ENCODE data around the gene STK10.

Gene STK10

DNA sequence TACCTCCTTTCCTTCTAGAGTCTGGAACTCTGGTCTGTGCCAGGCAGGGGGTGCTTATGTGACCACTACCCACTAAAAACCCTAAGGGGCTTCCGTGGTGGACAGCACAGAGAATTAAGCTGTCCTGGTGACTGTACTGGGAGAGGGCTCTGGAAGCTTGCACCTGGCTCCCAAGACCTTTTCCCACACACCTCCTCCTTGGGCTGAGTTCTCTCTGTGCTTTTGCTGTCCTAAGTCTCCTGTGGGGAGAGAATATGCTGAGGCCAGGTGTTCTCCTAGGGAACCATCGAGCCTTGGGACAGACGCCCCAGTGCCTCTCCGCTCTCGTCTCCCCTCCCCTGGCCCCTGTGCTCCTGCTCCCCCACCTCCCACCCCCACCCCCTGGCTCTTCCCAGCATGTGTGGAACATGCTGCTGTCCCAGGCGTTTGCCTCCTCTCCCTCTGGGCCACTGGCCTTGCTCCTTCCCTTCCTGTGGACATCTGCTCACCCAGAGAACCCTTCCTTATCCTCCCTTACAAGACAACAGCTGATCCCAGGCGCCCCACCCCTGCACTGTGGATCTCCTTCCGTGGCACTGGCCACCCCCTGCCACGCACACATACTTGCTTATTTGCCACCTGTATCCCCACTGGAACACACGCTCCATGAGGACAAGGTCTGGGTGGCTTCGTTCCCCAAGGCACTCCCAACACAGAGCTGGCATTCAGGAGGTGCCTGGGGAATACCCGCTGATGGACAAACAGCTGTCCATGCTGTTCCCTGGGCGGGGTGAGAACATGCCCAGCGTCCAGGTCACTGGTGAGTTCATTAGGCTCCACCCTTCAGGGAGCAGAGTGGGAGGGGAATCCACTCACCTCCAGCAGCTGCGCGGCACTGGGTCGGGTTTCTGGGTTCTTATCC lies 83.0 kb downstream of the STK10 start:
- no peak for DNase-seq

DNA sequence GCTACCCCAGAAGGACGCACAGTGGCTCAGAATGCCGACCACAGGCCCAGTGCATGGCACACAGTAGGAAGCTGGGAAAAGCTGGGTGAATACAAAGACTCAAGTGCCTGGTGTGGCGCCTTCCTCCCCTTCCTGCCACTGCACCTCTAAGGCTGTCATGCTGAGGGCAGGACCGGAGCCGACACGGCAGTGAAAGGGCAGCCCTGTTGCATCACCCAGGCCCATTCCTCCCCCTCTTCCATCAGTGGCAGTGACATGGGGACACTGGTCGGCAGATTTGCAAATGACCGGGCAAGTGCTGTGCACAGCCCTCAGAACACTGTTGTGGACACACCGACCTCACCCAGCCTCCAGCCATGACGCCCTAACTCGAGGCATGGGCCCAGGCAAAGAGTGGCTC lies 84.0 kb downstream of the STK10 start:
- no peak for DNase-seq

DNA sequence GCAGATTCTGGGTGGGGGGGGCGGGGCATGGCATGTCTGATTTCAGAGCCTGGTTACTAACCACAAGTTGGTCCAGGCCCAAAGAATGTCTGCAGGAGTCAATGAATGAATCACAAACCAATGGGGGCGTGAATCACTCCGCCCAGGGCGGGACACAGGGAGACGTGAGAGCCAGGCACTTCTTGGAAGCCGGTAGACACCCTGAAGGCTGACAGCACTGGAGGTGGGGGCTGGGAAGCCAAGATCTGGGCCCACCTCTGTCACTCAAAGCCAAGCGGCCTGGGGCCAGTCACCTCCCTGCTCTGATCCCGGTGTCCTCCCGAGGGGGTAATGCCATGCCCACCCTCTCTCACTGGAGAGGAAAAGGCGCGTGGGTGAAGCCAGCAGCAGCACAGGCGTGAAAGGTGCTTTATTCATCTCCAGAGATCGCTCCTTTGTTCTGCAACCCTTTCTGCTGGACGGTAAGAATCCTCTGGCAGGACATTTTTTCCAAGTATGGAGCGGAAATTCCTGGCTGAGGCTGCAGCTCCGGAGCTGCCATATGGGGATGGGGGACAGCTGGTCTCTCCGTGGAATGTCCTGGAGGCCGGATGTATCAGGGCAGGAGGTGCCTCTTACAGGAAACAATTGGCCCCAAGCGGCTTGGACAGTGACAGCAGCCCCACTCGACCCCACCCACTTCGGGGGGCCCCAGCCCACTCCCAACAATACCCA lies 85.0 kb downstream of the STK10 start:
- no peak for DNase-seq

DNA sequence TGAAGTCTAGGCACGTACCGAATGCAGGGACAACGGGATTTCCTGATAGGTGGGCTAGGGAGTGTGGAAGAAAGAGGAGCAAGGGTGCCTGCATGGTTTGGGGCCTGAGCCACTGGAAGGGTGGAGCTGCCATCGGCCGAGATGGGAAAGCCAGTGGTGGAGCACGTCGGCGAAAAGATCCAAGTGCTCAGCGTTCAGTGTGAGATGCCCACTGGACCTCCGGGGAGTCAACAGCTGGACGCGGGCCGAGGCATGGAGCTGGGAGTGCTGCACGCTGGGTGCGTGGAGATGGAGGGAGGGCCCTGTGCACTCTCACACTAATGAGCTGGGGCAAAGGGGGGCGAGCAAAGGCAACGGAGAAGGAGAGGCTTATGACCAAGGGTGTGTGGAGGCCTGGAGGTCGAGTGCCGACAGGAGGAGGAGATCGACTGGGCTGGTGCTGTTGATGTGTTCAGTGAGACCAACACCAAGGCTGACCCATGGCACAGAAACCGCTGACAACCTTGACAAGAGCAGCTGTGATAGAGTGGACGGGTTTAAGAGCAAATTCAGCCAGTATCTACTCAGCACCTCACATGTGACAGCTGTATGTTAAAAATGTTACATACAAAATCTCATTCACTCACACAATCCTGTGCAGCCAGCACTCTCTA lies 85.7 kb downstream of the STK10 start:
- DNase-seq = no peak

DNA sequence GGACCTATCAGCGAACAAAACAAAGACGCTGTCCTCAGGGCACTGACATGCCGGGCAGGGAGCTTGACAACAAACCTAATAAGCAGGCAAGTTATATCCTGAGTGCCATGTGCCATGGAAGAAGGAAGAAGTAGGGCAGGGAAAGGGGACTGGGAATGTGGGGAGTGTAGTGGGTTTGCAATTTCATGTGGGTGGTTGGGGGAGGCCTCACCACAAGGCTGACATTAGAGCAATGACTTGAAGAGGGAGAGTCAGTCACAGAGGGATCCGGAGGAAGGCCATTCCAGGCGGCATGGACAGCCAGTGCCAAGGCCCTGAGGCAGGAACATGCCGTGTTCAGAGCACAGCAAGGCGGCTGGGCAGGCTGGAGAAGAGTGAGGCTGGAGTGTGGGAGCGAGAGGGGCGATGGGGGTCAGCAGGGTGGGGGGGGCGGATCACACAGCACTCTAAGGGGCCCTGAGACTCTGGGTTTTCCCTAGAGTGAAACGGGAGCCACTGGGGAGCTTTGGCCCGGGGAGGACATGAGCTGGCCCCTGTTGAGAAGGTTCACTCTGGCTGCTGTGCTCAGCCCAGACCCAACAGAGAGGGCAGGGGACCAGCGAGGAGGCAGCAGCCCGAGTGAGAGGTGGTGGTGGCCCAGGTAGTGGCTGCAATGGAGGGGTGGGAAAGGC lies 86.3 kb downstream of the STK10 start:
- DNase-seq = no peak

DNA sequence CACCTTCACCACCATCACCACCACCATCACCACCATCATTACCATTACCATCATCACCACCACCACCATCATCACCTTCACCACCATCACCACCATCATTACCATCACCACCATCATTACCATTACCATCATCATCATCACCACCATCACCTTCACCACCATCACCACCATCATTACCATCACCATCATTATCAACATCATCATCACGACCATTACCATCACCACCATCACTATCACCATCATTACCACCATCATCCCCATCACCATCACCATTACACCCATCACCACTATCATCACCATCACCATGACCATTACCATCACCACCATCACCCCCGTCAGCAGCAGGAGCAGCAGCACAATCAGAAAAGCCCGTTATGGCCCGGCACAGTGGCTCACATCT lies 89.1 kb downstream of the STK10 start:
- no peak for DNase-seq

DNA sequence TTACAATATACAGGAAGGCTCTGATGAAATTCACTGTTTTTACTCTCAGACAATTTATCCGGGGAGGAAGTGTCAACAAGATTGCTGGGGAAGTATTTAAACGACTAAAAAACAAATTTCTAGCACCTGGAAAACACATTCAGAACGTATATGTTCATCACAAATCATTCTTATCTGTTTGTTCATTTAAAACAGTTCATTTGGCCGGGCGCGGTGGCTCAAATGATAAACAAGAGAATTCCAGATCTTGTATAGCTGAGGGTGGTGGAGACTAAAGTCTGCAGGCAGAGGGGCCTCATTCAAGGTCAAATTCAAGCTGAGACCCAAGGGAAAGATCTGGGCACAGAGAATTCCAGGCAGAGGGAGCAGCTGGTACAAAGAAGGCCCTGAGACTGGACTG lies 90.0 kb downstream of the STK10 start:
- no peak for DNase-seq

DNA sequence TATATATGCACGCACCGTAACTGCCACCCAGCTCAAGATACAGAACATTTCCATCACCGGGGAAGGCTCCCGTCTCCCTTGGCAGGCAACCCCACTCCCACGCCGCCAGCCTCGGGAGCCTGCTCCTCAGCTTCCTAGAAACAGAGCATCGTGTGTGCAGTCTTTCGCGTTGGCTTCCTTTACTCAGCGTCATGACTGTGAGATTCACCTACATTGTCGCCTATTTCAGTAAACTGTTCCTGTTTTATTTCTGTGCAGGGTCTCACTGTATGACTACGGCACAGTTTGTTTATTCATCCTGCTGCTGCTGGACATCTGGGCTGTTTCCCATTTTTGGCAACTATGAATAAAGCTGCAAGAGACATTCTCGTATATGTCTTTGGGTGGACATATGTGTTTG lies 90.7 kb downstream of the STK10 start:
- no peak for DNase-seq

DNA sequence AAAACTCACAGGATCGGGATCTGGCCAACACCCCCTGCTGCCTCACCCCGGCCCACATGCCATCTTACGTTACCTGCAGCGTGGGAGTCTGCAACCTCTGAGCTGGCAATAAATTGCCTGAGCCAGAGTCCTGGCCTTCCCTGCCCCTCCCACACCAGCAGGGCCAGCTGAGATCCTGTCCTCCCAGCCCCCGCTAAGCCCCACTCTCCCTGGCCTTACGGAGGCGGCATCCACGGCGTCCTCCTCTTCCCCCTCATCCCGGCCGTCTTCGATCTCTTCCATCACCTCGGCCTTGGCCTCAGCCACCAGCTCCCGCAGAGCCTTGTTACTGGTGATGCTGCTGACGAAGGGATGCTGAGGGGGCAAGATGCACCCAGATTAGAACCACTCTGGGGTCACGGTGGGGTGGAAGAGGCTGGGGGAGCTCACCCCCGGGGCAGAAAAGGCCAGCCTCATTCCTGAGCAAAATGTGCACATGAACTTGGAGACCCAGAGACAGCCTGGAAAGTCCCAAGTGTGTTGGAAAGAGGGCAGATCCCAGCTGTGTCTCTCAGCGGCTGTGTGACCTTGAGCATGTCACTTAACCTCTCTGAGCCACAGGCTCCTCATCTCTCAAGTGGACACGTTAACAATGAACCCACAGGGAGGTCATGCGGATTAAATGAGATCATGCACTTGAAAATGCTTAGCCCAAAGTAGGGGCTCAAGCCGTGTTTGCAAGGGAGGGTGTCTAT lies 91.7 kb downstream of the STK10 start:
- DNase-seq = no peak

DNA sequence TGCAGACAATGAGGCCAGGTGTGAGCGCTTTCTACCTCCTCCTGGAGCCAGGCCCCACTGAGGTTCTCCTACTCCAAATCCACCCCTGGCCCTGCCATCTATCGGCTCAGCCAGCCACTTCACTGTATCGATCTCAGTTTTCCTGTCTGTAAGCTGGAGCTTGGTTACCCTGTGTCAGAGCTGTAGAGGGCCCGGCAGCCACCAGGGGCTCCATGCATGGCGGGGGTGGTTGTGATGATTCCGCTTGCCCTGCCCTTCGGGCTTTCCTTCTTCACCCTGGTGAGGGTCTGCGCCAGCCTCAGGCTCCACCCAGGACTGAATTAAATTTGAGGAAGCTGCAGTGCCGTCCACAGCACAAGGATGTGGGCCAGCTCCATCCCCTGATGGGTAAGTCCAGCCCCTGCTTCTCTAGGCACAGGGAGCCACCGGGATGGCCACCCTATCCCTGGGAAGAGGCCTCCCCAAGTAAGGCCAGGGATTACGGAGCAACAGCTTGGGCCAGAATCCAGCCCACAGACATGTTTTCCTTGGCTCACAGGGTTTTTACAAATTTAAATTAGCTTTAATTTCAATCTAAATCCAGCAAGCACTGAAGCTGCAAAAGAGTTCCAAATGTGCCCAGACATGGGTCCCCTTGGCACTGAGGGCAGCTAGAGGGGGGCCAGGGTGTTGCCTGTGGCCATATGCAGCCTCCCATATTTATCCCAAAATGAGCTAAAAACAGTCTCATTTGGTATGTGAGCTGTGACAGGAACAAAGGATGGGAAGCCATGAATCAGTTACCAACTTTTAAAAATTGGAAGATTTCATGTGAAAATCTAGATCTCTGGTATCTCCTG lies 92.4 kb downstream of the STK10 start:
- no peak for DNase-seq

DNA sequence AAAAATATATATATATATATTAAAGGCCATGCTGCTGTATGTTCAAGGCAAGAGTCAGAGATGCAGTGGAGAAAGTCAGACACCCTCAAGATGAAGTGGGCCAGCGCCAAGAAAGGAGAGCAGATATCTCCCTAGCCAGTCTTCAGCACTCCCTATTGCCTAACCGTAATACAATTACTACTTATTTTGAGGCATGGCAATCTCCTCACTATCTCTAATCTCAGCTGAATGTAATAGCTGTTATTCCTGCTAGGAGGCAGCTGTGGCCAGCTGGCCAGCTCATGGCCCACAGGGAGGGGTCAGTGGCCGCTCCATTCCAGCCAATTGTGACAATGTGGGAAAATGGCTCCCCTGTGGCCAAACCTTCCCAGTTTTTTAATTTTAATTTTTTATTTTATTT lies 94.1 kb downstream of the STK10 start:
- DNase-seq = no peak

DNA sequence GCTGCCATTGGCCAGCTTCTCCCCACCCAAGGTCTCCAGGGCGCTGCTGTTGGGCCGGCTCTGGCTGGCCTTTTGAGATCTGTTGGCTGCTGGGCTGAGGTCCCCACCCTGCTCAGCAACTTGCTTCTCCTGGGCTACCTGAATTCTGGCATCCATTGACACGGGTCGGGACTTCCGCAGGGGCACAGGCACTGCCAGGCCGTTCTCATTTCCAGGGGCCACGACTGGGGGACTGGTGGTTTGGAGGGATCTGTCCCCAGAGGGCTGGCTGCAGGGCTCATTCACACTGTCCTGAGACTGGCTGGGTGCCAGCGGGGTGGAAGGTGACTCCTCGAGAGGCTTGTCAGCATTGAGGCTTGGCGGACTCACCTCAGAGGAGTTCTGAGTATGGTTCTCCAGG lies 94.5 kb downstream of the STK10 start:
- no peak for DNase-seq

DNA sequence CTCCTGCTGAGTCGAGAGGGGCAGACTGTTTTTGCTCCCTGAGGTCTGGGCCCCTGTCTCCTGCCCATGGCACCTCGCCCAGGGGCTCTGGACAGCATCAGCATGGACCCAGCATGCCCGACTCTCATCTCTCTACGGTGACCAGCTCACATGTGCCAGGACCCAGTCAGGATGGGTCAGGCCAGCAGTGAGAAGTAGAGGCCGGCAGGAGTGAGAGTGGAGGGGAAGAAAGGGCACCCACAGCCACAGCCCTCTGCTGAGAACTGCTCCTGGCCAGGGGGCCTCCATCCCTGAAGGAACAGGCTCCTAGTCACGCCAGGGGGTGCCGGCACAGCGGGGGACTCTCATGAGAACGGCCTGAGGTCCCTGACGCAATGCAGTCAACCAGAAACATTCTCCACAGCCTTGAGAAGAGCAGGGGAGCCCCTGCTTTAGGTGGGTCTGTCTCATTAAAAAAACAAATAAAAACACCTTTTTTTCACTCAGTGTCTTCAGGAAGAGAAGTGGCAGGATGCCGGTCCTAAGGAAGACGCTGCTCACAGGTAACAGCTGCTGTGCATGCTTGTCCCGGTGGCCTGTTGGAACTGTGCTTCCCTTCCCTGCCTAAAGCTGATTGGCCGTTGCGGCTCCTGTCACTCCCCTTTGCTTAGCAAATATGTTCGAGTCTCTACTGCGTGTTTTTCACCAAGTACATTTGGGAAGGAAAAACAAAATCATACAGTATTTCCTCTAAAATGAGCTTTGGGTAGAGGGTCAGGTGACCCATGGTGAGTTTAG lies 95.9 kb downstream of the STK10 start:
- DNase-seq = no peak

DNA sequence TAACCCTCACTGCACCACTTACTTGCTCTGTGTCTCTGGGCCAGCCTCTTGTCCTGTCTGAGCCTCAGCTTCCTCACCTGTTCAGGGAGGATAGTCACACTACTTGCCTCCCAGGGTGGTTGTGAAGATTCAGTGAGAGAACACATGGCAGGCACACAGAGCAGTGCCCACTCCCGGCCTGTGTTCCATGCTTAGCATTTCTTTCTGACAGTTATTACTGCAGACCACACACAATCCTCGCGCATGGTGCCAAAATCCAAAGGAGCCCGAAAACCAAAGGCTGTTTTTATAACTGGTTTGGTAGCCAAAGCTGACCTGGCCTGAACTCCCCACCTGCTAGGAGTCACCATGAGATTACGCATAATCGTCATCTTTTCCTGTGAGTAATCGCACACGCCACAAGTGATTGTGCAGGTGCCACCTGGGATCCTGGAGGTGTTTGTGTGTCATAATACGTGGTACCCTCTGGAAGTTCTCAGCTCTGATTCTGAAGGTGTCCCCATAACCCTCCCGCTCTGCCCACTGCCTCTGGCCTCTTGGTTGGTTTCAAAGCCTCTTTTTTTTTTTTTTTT lies 97.0 kb downstream of the STK10 start:
- DNase-seq = no peak

DNA sequence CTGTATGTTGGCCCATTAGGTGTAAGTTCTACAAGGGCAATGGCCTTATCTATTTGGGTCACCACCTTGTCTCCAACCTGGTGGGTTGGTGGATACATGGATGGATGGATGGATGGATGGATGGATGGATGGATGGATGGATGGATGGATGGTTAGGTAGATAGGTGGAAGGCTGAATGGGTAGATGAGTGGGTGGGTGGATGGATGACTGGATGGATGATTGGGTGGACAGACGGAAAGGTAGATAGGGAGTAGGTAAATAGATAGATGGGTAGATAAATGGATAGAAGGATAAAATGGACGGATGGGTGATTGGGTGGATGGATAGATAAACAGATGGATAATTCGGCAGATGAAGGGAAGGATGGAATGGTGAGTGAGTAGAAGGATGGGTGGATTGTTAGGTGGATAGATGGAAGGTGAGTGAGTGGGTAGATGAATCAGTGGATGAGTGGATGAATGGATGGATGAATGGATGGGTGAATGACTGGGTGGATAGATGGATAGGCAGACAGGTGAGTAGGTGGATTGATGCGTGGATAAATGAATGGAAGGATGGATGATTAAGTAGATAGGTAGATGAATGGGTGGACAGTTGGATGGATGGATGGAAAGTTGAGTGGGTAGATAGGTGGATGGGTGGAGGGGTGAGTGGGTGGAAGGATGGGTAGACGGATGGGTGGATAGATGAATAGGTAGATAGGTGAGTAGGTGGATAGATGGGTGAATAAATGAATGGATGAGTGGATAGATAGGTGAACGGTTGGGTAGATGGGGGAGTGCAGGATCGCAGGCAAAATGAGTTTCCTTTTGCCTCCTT lies 98.5 kb downstream of the STK10 start:
- no peak for DNase-seq

DNA sequence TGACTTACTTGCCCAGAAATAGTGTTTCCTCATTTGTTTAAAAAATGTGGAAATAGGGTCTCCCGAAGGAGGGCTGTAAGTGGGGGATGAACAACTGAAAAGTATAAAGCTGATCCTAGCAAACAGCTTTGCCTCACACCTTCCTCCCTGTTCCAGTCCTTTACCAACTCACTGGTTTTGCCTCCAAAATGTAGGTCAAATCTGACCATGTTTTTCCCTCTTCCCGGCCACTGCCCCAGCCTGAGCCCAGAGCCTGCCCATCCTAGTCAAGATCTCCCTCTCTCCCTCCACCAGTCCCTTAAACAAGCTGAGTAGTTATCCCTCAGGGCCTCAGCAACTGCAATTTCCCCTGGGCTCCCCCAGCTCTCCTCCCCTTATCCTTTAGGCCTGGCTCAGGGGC lies 99.2 kb downstream of the STK10 start:
- no peak for DNase-seq

DNA sequence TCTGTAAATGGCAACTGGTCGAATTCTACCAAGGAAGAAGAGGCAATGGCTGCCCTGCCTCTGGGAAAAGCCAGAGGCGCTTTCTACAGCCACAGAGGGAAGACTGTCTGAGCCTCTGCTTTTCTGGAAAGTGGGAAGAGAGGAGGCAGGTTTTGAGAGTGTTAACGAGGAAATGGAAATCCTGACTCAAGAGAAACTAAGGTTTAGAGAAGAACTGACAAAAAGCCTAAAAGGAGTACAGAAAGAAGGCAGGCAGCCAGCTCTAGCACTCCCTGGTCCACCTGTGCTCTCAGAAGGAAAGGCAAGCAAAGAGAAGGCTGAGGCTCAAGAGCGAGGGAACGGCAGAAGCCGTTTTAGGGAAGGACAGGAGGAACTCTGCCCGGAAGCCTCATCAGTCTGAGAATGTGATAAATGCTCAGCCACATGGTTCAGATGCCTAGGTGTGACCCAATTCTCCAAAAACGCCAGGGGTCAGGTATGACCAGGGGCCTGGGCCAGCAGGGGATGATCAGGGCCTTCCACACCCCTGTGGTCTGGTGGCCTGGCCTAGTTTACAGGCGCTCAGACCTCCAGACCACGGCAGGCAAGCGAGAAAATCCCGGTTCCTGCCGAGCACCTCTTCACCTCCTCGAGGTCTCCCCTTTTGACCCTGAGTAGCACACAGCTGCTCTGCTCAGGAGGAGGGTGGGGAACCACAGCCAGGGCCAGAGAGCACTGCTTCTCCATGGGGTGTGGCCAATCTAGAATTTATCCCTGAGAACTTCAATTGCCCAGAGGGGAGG lies 101.6 kb downstream of the STK10 start:
- DNase-seq = no peak

DNA sequence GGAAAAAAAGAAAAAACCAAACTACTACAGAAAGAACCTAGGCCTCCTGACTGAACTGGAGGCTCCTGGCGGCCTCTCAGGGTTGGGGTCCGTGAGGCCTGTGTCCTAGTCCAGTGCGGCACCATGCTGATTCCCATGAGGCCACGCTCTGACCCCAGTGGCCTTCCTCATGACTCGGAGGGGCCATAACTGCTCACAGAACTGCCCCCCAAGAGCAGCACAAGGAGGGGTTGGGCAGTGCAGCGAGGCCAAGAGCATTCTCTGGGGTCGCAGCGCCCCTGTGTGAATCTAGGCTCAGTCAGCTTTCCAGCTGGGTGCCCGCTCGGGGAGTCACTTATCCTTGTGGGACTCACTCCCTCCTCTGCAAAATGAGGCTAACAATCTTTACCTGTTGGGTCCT lies 102.3 kb downstream of the STK10 start:
- no peak for DNase-seq

DNA sequence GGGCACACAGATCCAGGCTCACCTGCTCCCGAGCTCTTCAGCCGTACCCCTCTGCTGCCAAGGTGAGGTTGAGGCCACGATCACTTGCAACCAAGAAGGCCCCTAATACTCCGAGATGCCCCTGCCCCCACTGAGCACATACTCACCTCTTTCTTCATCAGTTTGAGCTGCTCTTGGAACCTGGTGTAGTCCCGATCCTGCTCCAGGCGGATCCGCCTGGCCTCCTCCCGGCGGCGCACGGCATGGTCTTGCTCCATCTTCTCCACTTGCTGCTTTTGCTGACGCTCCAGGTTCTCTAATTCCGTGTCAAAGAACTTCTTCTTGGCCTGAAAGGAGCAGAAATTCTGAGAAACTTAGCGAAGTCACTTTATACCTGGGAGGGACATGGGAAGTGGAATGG lies 105.8 kb downstream of the STK10 start:
- no peak for DNase-seq
